ENCODE data around the gene NBAS.
"Not testable (repeated sequence)": the region's sequence is repeated elsewhere in the genome, so short reads cannot be mapped to it uniquely, and the experiment has no call there.

NBAS gene

DNA sequence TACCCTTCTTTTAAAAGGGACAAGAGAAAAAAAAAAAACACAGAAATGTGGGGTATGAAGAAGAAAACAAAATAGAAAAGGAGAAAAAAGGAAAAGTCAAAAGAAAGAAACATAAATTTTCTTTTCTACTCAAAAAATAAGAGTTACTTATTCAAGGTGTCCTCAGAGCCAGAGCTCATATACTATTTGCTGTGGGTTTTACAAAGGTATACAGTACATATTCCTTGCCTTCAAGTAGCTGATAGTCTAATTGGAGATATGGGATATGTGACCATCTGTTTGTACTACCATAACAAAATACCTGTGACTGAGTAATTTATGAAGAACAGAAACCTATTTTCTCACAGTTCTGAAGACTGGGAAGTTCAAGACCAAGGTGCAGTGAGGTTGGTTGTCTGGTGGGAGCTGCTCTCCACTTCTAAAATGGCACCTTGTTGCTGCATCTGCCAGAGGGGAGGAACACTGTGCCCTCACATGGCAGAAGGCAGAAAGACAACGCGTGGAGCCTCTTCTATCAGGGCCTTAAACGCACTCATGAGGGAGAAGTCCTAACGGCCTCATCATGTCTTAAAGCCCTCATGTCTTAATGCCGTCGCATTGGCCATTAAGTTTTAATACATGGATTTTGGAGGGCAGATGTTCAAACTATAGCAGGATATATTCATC, 33.9 kb downstream of the NBAS start:
- DNase-seq (ENCODE audit: low read depth, low spot score), result no peak

DNA sequence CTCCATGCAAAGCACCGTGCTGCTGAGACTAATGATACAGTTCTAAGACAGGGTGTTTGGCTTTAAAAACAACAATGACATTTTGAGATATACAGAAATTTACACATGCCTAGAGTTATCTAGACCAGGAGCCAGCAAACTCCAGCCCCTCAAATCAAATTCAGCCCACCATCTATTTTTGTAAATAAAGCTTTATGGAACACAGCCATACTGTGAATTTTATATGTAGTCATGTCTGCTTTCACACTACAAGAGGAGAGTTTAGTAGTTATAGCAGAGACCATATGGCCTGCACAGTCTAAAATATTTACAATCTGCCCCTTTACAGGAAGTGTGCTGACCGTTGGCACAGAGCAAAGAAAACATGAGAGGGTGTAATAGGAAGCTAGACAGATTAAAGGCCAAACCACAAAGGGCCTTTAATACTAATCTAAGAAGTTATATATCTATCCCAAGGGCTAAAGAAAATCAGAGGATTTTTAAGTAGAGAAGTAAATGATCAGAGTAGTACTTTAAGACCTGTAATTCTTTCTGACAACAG, 39.4 kb downstream of the NBAS start:
- no peak for DNase-seq (ENCODE audit: low read depth, low spot score)

DNA sequence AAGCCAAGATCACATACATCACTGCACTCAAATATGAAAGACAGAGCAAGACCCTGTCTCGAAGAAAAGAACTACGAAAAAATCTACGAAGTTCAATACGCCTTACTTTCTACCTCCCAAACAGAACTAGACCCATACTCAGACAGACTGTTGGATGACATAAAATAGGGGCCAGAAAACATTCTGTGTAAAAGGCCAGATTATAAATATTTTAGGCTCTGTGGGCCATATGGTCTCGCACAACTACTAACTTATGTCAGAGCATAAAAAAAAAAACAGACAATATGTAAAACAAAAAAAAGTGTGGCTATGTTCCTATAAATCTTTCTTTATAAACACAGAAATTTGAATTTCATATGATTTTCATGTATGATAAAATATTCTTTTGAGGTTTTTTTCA, 40.8 kb downstream of the NBAS start:
- DNase-seq (ENCODE audit: low read depth, low spot score), result no peak

DNA sequence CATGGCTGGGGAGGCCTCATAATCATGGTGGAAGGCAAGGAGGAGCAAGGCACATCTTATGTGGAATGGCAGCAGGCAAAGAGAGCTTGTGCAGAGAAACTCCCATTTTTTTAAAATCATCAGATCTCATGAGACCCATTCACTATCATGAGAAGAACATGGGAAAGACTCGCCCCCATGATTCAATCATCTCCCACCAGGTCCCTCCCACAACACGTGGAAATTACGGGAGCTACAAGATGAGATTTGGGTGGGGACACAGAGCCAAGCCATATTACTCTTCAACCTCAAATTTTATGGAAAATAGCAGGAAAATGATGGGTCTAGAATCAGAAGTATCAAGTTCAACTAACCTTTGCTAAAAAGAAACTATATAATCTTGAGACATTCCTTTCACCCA, 42.4 kb downstream of the NBAS start:
- not testable (repeated sequence) for DNase-seq (ENCODE audit: low read depth, low spot score)

DNA sequence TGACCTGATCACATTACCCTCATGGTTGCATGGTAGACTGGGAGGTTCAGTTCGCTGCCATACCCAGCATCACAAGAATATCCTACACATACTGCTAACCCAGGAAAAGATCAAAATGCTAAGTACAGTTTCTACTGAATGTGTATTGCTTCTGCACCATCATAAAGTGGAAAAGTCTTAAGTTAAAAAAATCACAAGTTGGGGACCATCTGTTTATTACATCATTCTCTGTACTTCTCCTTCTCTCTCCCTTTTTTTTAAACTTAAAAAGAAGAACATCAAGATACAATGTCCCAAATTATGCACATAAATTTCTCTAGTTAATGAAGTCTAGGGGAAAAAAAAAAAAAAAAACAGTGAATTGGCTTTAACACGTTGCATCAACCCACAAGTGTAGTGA, 43.3 kb downstream of the NBAS start:
- no peak for DNase-seq (ENCODE audit: low read depth, low spot score)

DNA sequence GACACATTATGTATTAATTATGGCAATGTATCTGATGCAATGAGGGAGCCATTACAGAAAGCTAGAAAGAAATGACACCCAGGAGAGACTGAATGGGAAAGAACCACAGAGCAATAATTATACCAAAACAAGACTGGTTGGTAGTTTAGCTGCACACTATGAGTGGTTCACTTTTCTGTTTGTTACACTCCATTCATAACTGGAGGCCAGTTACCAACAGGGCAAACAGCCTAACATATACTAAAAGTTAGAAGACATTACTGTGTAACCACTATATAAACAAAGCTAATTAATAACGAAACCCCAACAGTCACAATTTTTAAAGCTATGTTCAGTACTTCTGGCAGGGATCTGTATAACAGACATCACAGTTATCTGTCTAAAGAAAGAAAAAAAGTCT, 49.4 kb downstream of the NBAS start:
- DNase-seq (ENCODE audit: low read depth, low spot score), result no peak

DNA sequence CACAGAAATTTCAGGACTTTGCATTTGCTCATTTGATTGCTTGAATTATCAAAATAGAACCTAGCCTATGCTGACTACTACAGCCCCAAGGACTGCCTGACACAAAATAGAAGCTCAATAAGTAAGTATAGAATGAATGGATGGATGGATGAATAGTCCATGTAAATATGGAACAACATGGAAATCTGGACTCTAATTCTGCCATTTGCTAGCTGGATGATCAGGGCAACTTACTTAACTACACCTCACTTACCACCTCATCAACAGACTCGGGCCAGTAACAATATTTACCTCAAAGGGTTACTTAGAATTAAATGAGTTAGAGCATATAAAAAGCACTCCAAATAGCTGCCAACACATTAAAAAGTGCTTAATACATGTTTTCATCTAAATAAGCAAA, 50.6 kb downstream of the NBAS start:
- DNase-seq (ENCODE audit: low read depth, low spot score), result no peak

DNA sequence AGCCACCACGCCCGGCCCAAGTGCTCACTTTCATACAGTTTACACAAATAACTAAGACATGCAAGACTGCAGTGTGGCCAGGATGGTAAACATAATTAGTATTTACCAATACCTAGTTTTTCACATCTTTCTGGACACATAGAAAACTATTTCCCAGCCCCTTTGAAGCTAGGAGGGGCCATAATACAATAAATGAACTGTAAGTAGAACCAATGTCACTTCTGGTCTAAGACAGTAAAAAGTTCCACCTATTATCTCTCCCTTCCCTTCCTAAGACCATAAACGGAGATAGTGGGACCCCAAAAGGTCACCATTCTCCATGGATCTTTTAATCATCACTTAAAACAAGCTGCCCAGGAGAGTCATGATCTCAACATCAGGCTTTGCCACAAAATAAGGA, 51.0 kb downstream of the NBAS start:
- no peak for DNase-seq (ENCODE audit: low read depth, low spot score)

DNA sequence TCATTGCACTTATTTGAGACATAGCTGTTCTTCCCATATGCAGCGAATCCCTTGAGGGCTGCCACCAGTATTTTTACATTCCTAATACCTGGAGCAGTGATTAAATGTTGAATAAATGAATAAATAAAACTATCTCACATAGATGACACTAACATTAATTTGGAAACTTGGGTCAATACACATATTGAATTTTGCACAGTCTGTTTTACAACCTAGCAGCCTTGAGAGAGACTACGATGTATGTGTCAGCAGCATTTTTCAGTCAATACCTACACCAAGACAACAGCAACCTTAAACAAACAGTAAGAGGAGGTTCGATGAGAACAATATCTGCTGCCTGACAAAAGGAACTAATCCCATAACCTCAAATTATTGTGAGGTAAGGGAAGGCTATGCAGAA, 53.4 kb downstream of the NBAS start:
- no peak for DNase-seq (ENCODE audit: low read depth, low spot score)

DNA sequence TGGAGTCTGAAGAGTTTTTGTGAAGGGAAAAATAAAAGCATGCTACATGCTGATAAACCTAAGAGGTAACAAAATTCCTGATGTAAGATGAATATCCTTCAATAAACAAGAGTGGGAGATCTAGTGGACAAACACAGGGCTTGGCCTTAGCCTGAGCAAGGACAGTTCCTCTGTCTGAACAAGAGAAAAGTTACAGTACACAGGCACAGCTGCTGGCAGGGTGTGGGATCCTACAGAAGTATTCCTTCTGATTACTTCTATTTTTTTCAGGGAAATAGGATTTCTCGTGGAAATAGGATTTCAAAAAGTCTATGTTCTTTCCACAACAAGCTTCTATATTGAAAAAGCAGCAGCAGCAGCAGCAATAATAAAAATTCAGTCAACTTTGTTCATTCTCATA, 54.1 kb downstream of the NBAS start:
- DNase-seq (ENCODE audit: low read depth, low spot score), result no peak

DNA sequence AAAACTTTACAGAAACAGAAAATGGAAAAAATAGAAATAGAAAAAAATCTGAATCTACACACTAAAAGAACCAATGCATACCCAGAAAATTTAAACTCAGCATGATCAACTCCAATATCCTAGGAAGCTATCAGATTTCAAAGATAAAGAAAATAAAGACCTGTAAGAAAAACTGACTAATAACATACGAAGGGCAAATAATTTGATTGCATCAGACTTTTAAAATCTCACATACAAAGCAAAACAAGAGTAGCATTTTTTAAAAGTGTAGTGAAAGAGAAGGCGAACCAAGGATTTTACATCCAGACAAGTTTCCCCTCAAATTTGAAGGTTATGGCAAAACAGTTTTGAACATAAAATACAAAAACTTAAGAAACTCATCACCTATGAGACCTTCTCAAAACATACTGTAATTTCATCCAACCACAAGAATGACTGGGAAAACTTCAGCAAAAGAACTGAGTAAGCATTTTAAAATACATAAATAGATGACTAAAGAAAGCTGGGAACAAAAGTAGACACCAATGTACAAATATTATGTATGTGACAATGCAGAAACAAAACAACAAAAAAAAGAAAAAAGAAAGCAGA, 54.8 kb downstream of the NBAS start:
- DNase-seq (ENCODE audit: low read depth, low spot score), result no peak

DNA sequence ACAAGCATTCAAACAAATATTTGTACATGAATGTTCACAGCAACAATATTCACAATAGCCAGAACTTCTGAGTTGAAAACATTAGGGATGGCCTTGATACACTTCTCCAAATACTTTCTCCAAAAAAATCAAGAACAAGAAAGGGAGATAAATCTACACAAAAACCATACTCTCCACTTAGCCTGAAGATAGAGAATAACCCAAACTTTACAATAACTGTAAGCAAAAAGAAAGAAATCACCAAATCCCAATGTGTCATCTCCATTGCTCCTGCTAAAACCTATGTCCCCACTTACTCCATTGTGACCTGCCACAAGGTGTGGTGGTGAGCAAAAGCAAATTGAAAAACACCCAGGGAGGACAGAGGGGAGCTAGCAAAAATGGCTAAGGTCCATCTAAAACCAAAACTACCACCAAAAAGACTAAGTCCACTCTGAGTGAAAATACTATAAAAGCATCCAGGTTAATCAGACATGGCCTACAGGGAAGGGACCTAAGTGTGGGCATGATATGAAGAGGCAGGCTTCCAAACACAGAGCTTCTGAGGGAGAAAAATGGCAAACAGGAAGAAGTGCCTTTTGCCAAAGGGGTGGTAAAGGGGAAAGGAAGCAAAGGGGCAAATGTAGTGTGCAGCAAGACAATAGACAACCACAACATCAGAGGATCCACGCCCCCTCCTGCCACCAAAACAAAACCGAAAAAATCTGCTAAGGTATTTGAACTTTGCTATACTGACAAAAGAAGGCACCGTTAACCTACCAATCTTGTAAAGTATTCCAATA, 56.1 kb downstream of the NBAS start:
- no peak for DNase-seq (ENCODE audit: low read depth, low spot score)

DNA sequence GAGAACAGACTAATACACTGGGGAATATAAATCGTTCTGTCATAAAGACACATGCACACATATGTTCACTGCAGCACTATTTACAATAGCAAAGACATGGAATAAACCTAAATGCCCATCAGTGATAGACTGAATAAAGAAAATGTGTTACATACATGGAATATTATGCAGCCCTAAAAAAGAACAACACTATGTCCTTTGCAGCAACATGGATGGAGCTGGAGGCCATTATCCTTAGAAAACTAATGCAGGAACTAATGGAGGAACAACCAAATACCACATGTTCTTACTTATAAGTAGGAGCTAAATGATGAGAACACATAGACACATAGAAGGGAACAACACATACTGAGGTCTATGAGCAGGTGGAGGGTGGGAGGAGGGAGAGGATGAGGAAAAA, 61.9 kb downstream of the NBAS start:
- not testable (repeated sequence) for DNase-seq (ENCODE audit: low read depth, low spot score)

DNA sequence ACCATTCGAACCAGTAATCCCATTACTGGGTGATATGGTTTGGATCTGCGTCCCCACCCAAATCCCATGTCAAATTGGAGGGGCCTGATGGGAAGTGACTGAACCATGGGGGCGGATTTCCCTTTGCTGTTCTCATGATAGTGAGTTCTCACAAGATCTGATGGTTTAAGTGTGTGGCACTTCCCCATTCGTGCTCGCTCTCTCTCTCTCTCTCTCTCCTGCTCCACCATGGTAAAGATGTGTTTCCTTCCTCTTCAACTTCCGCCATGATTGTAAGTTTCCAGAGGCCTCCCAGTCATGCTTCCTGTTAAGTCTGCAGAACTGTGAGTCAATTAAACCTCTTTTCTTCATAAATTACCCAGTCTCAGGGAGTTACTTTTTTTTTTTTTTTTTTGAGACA, 62.6 kb downstream of the NBAS start:
- DNase-seq (ENCODE audit: low read depth, low spot score), result no peak

DNA sequence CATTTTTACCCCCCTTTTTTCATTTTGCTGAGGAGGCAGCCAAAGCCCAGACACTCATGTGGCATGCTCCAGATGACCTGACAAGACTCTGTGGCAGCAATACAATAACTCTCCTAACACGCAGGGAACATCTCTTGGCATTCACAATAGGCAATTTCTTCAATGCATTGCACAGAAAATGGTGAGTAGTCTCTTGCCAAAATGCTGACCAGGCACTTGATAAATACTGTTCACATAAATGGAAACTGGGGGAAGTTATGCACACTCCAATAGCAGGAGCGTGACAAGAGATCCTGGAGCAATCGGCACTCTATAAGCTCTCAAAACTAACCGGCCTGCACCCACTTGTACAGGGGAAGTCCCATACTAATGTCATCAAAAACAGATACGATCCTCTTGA, 66.3 kb downstream of the NBAS start:
- no peak for DNase-seq (ENCODE audit: low read depth, low spot score)

DNA sequence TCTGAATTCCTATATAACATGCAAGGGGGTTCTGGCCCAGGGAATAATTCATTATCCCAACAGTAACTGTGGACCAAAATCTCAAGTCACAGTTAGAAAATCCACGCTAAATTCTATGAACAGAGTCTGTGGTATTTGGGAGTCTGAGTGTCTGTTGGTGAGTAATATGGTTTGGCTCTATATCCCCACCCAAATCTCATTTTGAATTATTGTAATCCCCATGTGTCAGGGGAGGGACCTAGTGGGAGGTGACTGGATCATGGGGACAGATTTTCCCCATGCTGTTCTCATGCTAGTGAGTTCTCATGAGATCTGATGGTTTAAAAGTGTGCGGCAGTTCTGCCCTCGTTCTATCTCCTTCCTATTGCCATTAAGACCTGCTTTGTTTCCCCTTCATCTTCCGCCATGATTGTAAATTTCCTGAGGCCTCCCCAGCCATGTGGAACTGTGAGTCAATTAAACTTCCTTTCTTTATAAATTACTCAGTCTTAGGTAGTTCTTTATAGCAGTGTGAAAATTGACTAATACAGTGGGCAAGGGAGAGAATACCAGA, 68.3 kb downstream of the NBAS start:
- no peak for DNase-seq (ENCODE audit: low read depth, low spot score)

DNA sequence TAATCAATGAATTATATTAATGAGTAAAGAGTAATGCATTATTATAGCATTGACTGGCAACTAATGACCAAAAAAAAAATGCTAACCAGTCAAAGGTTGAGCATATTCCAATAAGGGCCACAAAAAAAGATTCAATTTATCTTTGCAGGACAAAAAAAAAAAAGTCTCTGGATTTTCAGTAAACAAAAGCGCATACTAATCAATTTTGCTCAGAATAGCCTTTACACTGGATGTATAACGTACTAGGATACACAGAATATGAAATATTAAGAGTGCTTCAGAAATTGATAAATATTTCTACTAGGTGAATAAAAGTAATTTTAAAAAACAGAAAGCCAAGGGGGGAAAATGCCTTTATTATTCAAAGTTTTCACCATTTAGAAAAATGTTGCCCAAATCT, 74.4 kb downstream of the NBAS start:
- no peak for DNase-seq (ENCODE audit: low read depth, low spot score)

DNA sequence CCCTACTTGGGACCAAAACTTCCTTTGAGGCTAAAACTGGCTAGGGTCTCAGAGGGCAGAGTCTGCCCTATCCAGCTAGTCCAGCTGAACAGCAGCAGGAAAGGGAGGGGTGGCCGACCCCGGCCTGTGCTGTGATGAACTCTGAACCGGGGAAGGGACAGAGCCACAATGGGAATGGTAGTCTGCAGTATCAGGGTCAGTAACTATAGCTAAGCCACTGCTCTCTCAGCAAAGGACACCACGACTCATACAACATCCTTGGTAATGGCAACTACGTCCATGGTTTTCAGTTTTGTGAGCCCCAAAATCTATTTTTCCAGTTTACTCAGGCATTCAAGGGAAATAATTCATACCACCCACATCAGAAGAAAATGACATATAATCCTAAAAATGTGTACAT, 75.2 kb downstream of the NBAS start:
- no peak for DNase-seq (ENCODE audit: low read depth, low spot score)

DNA sequence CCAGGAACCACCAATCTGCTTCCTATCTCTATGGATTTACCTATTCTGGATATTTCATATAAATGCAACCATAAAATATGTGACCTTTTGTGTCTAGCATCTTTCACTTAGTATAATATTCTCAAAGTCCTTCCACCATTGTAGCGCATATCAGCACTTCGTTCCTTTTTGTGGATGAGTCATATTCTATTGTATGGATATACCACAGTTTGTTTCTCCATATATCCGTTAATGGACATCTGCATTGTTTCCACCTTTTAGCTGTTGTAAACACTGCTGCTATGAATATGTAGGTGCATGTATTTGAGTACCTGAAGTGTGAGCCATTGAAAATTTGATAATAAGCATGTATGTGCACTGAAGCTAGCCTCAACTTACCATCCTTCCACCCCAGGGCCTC, 80.1 kb downstream of the NBAS start:
- DNase-seq (ENCODE audit: low read depth, low spot score), result no peak

DNA sequence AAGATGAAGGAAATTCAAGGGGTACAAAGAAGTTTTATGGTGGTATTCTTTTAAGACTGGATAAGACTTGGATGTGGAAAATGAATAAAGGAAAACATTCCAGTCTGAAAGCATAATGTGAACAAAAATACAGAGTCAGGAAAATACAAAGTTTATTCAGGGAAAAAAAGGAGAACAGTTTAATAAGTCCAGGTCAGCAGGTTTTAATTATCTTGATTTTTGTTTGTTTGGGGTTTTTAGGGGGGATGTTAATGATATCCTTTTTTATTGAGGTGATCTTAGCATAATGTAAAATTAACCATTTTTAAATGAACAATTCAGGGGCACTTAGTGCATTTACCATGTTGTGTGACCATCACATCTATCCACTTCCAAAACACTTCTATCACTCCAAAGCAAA, 80.6 kb downstream of the NBAS start:
- no peak for DNase-seq (ENCODE audit: low read depth, low spot score)

DNA sequence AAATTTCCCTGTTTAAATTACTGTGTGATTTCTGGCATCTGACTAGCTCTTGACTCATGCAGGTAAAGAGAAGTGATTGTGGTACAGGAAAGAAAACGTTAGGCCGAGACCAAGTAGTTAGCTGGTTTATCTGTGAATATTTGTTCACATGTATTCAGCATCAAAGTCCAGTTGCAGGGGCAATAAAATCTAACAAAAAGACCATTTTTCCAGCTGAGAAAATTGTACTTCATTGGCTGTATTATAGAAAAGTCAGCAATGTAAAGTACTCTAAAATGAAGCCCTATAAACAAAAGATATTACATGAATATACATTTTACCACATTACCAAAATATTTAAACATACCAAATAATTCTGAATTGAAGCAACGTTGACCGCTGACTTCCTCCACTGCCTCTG, 88.3 kb downstream of the NBAS start:
- DNase-seq (ENCODE audit: low read depth, low spot score), result no peak

DNA sequence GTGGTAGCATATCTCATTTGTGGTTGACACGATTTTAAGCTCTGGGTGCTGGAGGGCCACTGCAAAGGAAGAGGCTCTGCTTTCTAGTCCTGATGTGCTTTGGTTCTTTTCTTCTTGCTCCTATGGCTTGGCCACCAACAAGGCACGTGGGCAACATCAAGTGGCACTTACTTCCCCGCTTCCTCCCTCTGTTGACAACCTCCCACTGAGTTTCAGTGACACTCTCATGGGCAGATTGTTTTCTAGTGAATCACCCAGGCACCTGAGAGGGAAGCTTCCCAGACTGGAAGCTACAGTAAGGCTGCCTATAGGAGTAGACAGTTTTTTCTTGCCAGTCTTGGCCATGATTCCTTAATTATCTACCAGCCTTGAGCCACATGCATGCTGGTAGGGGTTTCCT, 89.0 kb downstream of the NBAS start:
- DNase-seq (ENCODE audit: low read depth, low spot score), result no peak

DNA sequence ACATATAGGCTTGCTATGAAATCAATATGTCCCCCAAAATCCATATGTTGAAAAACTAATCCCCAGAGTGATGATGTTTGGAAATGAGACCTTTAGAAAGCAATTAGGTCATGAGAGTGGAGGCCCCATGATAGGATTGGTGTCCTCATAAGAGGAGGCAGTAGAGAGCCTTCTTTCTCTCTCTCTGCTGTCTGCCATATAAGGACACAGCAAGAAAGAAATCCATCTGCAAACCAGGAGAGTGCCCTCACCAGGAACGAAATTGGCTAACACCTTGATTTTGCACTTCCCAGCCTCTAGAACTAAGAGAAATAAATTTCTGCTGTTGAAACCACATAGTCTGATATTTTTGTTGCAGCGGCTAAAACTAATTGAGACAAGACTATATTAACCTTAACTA, 89.5 kb downstream of the NBAS start:
- no peak for DNase-seq (ENCODE audit: low read depth, low spot score)

Measured in smooth muscle cell of the brain vasculature (primary cell).